ENCODE results near the gene LRP1B.

LRP1B gene

GRCh38 chr2:140249821-140250220 lies 1881.0 kb downstream of the LRP1B start:
- Histone ChIP-seq H3K4me1 (no peaks in the 10 kb centered on the region), H3K4me3 (no peak overlapping the region), H3K4me2 (no peak overlapping the region), H3K9me3 (replicated peaks in 1 of 11) (no peaks in the 10 kb centered on the region), H3K27me3 (no peaks in the 10 kb centered on the region), H4K20me1 (no peaks in the 10 kb centered on the region), H3K27ac (no peak overlapping the region), H3K36me3 (no peaks in the 10 kb centered on the region), H3K9ac (no peak overlapping the region)
- TF ChIP-seq Cebpa-rat (IDR thresholded peaks at IDR 0.05) = no peak

DNA sequence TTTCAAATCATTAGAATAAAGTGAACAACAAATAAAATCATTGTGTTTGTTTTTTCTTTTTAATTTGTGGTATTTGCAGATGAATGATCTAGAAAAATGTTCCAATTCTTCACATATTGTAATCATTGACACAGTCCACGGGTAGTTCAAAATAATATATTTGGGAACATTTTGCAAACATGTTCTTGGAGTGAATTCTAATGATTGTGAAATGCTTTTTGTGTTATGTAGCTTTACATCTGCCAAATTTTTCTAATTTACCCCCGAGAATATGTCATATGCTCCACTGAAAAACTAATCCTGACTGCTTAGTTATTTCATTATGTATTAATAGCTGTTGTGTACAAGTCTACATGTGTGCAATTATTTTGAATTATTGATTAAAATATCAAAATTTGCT lies 1882.2 kb downstream of the LRP1B start:
- H3K27ac ChIP-seq = no peak overlapping the region
- H3K9me3 ChIP-seq (replicated peaks in 1 of 11) = no peaks in the 10 kb centered on the region
- H3K9ac ChIP-seq = no peak overlapping the region
- no peaks in the 10 kb centered on the region for H3K27me3 ChIP-seq
- H4K20me1 ChIP-seq = no peaks in the 10 kb centered on the region
- H3K36me3 ChIP-seq = no peaks in the 10 kb centered on the region
- H3K4me3 ChIP-seq = no peak overlapping the region
- no peak overlapping the region for H3K4me2 ChIP-seq
- no peak for TF ChIP-seq Cebpa-rat (IDR thresholded peaks at IDR 0.05)
- H3K4me1 ChIP-seq = no peaks in the 10 kb centered on the region

GRCh38 chr2:140247451-140248195 lies 1883.2 kb downstream of the LRP1B start:
- no peaks in the 10 kb centered on the region for H3K9me3 ChIP-seq (replicated peaks in 1 of 11)
- no peaks in the 10 kb centered on the region for H3K36me3 ChIP-seq
- no peak for TF ChIP-seq Cebpa-rat (IDR thresholded peaks at IDR 0.05)
- no peak overlapping the region for H3K27ac ChIP-seq
- no peak overlapping the region for H3K9ac ChIP-seq
- no peaks in the 10 kb centered on the region for H3K4me1 ChIP-seq
- no peak overlapping the region for H3K4me3 ChIP-seq
- no peak overlapping the region for H3K4me2 ChIP-seq
- H3K27me3 ChIP-seq = no peaks in the 10 kb centered on the region
- H4K20me1 ChIP-seq = no peaks in the 10 kb centered on the region

DNA sequence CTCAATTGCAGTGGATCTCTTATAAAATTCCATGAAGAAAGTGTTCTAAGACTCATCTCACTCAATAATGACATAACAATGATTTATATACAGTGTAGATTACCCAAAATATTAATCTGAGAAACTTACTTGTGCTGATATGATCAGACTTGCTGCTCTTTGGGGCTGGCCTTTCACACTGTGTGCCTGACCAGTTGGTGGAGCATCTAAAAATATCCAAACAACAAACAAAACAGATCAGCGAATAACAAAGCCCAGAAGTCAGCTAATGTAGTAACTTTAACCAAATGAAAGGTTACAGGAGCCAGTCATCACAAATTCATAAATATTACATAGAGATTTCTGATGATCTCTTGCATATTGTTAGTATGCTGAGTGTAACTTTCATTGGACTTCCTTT lies 1883.9 kb downstream of the LRP1B start:
- no peak overlapping the region for H3K27ac ChIP-seq
- H3K9me3 ChIP-seq (replicated peaks in 1 of 11) = no peaks in the 10 kb centered on the region
- no peaks in the 10 kb centered on the region for H4K20me1 ChIP-seq
- no peak overlapping the region for H3K4me2 ChIP-seq
- no peaks in the 10 kb centered on the region for H3K27me3 ChIP-seq
- no peak overlapping the region for H3K4me3 ChIP-seq
- H3K4me1 ChIP-seq = no peaks in the 10 kb centered on the region
- no peak for TF ChIP-seq Cebpa-rat (IDR thresholded peaks at IDR 0.05)
- no peak overlapping the region for H3K9ac ChIP-seq
- no peaks in the 10 kb centered on the region for H3K36me3 ChIP-seq

- no peaks in the 10 kb centered on the region for H3K9me3 ChIP-seq (replicated peaks in 1 of 11)
- no peaks in the 10 kb centered on the region for H3K27me3 ChIP-seq
- no peak overlapping the region for H3K4me3 ChIP-seq
- no peak overlapping the region for H3K9ac ChIP-seq
- H3K4me1 ChIP-seq = no peaks in the 10 kb centered on the region
- no peak overlapping the region for H3K4me2 ChIP-seq
- H3K27ac ChIP-seq = no peak overlapping the region
- no peaks in the 10 kb centered on the region for H4K20me1 ChIP-seq
- no peaks in the 10 kb centered on the region for H3K36me3 ChIP-seq
- no peak for TF ChIP-seq Cebpa-rat (IDR thresholded peaks at IDR 0.05)
These were observed 1884.8 kb downstream of the LRP1B start for GRCh38 chr2:140246058-140246457.

DNA sequence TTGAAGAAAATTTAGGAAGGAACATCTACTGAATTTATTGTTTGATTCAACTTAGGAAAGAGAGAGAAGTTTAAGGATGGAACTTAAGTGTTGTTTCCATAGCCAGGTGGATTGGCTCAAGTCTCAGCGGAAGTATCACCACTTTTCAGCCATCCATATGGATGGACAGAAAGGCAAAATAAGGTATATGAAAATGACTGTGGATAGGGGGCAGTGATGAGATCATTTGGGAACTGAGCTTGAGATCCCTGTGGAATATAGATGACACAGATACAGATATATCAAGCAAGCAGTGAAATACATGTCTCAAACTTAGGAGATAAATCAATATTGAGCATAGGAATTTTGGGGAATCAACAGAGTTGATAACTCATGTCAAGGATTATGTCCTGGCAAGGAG lies 1887.9 kb downstream of the LRP1B start:
- H3K4me3 ChIP-seq = no peak overlapping the region
- no peaks in the 10 kb centered on the region for H3K9me3 ChIP-seq (replicated peaks in 1 of 11)
- H3K4me2 ChIP-seq = no peak overlapping the region
- H3K27ac ChIP-seq = no peak overlapping the region
- H3K27me3 ChIP-seq = no peaks in the 10 kb centered on the region
- no peaks in the 10 kb centered on the region for H3K4me1 ChIP-seq
- no peaks in the 10 kb centered on the region for H3K36me3 ChIP-seq
- H3K9ac ChIP-seq = no peak overlapping the region
- H4K20me1 ChIP-seq = no peaks in the 10 kb centered on the region
- no peak for TF ChIP-seq Cebpa-rat (IDR thresholded peaks at IDR 0.05)

DNA sequence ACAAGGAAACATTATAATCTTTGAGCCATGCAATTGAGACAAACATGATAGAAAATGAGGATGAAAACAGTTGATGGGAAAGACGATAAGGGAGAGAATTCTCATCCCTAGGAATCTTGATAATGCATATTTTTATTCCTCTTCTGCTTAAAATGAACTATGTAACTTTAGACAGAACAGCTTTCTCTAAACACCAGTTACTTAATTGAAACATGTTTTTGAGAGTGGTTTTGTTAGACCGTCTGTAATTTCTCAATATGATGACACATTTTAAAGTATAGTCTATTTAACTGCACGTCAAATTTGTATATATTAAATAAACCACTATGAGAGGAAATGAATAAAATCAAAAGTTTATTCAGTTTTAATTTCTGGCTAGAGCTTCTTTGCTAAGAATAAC lies 1896.7 kb downstream of the LRP1B start:
- no peaks in the 10 kb centered on the region for H3K27me3 ChIP-seq

GRCh38 chr2:140210963-140211362 lies 1919.9 kb downstream of the LRP1B start:
- Histone ChIP-seq H3K9me3 (replicated peaks in 1 of 11) (no peaks in the 10 kb centered on the region), H3K27me3 (no peaks in the 10 kb centered on the region), H3K27ac (no peak overlapping the region), H3K4me3 (no peak overlapping the region), H3K4me1 (no peaks in the 10 kb centered on the region), H3K4me2 (no peak overlapping the region), H3K9ac (no peak overlapping the region), H4K20me1 (no peaks in the 10 kb centered on the region), H3K36me3 (no peaks in the 10 kb centered on the region)
- TF ChIP-seq Cebpa-rat (IDR thresholded peaks at IDR 0.05) = no peak

More for the DNA sequence above, 1896.7 kb downstream of the LRP1B start:
- Histone ChIP-seq H3K27ac (no peak overlapping the region), H4K20me1 (no peaks in the 10 kb centered on the region), H3K36me3 (no peaks in the 10 kb centered on the region), H3K4me3 (no peak overlapping the region), H3K9ac (no peak overlapping the region), H3K4me2 (no peak overlapping the region), H3K4me1 (no peaks in the 10 kb centered on the region), H3K9me3 (replicated peaks in 1 of 11) (no peaks in the 10 kb centered on the region)
- TF ChIP-seq Cebpa-rat (IDR thresholded peaks at IDR 0.05) = no peak

GRCh38 chr2:140205093-140205492 lies 1925.7 kb downstream of the LRP1B start:
- Histone ChIP-seq H3K4me2 (no peak overlapping the region), H3K9me3 (replicated peaks in 1 of 11) (no peaks in the 10 kb centered on the region), H3K9ac (no peak overlapping the region), H3K4me1 (no peaks in the 10 kb centered on the region), H3K4me3 (no peak overlapping the region), H3K36me3 (no peaks in the 10 kb centered on the region), H3K27me3 (no peaks in the 10 kb centered on the region), H4K20me1 (no peaks in the 10 kb centered on the region), H3K27ac (no peak overlapping the region)
- no peak for TF ChIP-seq Cebpa-rat (IDR thresholded peaks at IDR 0.05)

- H3K36me3 ChIP-seq = no peaks in the 10 kb centered on the region
- H3K9ac ChIP-seq = no peak overlapping the region
- no peak overlapping the region for H3K4me2 ChIP-seq
- H3K4me1 ChIP-seq = no peaks in the 10 kb centered on the region
- H3K9me3 ChIP-seq (replicated peaks in 1 of 11) = no peaks in the 10 kb centered on the region
- H4K20me1 ChIP-seq = no peaks in the 10 kb centered on the region
- no peak overlapping the region for H3K4me3 ChIP-seq
- H3K27ac ChIP-seq = no peak overlapping the region
- TF ChIP-seq Cebpa-rat (IDR thresholded peaks at IDR 0.05) = no peak
- no peaks in the 10 kb centered on the region for H3K27me3 ChIP-seq
These were observed 1927.5 kb downstream of the LRP1B start for GRCh38 chr2:140203347-140203746.

Data from BLaER1 treated with 17β-estradiol and CSF1 and Interleukin-3, amounts not matched to agents 10 nM and 100 nM (cell line).